WERI-Rb-1 (cell line): ENCODE measurements around the gene ZNF496.
"Not testable (repeated sequence)": the region's sequence is repeated elsewhere in the genome, so short reads cannot be mapped to it uniquely, and the experiment has no call there.

Experiments
- DNase-seq: peaks from one replicate; pipeline ENCODE4 v3.0.0-alpha.2; 2020
- H3K27ac ChIP-seq: fragments of 250-450 bp; sonication (Bioruptor Pico); 2 replicates; pipeline ENCODE4 v1.5.1; 2020; ENCODE audit warnings: mild to moderate bottlenecking, moderate library complexity
- H3K27me3 ChIP-seq: fragments of 250-450 bp; sonication (Bioruptor Pico); 2 replicates; pipeline ENCODE4 v1.5.1; 2021; ENCODE audit warnings: mild to moderate bottlenecking, low read depth, moderate library complexity; ENCODE audit not compliant: insufficient read depth, severe bottlenecking
- H3K36me3 ChIP-seq: fragments of 250-450 bp; sonication (Bioruptor Pico); 2 replicates; pipeline ENCODE4 v1.5.1; 2020; ENCODE audit warnings: mild to moderate bottlenecking, moderate library complexity
- H3K4me3 ChIP-seq: 2 replicates; pipeline ENCODE4 v1.5.1; 2011; ENCODE audit warnings: low read depth, mild to moderate bottlenecking, control low read depth, low read length
- H3K9me3 ChIP-seq: fragments of 250-450 bp; sonication (Bioruptor Pico); 2 replicates; pipeline ENCODE4 v1.5.1; 2021; ENCODE audit warnings: mild to moderate bottlenecking, moderate library complexity; ENCODE audit not compliant: severe bottlenecking
- TF ChIP-seq, protein P1 (sequence below): IDR thresholded peaks from 2 replicates; pipeline ENCODE4 v1.5.1; 2011; ENCODE audit warnings: low read depth, mild to moderate bottlenecking, control low read depth, inconsistent platforms, low read length

Gene ZNF496

DNA sequence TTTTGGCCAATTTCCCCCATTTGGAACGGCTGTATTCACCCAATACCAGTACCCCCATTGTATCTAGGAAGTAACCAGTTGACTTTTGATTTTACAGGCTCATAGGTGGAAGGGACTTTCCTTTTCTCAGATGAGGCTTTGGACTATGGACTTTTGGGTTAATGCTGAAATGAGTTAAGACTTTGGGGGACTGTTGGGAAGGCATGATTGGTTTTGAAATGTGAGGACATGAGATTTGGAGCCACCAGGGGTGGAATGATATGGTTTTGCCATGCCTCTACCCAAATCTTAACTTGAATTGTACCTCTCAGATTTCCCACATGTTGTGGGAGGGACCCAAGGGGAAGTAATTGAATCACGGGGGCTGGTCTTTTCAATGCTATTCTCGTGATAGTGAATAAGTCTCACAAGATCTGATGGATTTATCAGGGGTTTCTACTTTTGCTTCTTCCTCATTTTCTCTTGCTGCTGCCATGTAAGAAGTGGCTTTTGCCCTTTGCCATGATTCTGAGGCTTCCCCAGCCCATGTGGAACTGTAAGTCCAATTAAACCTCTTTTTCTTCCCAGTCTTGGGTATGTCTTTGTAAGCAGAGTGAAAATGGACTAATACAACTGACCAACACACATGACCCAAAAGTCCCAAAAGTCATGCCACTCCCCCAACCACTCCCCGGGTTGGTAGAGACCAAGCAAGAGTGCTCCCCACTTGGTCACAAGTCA is 35.4 kb upstream of the ZNF496 start:
- no peak overlapping the region for H3K4me3 ChIP-seq
- no peaks in the 10 kb centered on the region for H3K36me3 ChIP-seq
- peaks cover 56% of the 10 kb centered on the region for H3K27me3 ChIP-seq
- H3K9me3 ChIP-seq, result peaks cover 37% of the 10 kb centered on the region
- no peak overlapping the region for H3K27ac ChIP-seq
- TF ChIP-seq, protein P1, sequence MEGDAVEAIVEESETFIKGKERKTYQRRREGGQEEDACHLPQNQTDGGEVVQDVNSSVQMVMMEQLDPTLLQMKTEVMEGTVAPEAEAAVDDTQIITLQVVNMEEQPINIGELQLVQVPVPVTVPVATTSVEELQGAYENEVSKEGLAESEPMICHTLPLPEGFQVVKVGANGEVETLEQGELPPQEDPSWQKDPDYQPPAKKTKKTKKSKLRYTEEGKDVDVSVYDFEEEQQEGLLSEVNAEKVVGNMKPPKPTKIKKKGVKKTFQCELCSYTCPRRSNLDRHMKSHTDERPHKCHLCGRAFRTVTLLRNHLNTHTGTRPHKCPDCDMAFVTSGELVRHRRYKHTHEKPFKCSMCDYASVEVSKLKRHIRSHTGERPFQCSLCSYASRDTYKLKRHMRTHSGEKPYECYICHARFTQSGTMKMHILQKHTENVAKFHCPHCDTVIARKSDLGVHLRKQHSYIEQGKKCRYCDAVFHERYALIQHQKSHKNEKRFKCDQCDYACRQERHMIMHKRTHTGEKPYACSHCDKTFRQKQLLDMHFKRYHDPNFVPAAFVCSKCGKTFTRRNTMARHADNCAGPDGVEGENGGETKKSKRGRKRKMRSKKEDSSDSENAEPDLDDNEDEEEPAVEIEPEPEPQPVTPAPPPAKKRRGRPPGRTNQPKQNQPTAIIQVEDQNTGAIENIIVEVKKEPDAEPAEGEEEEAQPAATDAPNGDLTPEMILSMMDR, result no peak
- DNase-seq, result no peak

DNA sequence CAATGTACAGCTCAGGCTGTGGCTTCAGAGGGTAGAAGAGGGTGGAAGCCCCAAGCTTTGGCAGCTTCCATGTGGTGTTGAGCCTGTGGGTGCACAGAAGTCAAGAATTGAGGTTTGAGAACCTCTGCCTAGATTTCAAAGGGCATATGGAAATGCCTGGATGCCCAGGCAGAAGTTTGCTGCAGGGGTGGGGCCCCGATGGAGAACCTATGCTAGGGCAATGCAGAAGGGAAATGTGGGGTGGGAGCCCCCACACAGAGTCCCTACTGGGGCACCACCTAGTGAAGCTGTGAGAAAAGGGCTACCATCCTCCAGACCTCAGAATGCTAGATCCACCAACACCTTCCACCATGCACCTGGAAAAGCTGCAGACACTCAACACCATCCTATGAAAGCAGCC is 34.7 kb upstream of the ZNF496 start:
- peaks cover 58% of the 10 kb centered on the region for H3K27me3 ChIP-seq

DNA sequence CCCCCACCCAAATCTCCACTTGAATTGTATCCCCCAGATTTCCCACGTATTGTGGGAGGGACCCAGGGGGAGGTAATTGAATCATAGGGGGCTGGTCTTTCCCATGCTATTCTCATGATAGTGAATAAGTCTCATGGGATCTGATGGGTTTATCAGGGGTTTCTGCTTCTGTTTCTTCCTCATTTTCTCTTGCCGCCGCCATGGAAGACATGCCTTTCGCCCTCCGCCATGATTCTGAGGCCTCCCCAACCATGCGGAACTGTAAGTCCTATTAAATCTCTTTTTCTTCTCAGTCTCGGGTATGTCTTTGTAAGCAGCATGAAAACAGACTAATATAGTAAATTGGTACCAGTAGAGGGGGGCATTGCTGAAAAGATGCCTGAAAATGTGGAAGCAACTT is 33.4 kb upstream of the ZNF496 start:
- Histone ChIP-seq H3K27ac (no peak overlapping the region), H3K27me3 (peaks cover 60% of the 10 kb centered on the region), H3K4me3 (no peak overlapping the region), H3K36me3 (no peaks in the 10 kb centered on the region), H3K9me3 (peaks cover 37% of the 10 kb centered on the region)
- no peak for DNase-seq
- TF ChIP-seq, protein P1, result no peak

More for the DNA sequence above, 34.7 kb upstream of the ZNF496 start:
- not testable (repeated sequence) for H3K4me3 ChIP-seq, DNase-seq, H3K36me3 ChIP-seq, H3K27ac ChIP-seq
- H3K9me3 ChIP-seq, result peaks cover 37% of the 10 kb centered on the region

DNA sequence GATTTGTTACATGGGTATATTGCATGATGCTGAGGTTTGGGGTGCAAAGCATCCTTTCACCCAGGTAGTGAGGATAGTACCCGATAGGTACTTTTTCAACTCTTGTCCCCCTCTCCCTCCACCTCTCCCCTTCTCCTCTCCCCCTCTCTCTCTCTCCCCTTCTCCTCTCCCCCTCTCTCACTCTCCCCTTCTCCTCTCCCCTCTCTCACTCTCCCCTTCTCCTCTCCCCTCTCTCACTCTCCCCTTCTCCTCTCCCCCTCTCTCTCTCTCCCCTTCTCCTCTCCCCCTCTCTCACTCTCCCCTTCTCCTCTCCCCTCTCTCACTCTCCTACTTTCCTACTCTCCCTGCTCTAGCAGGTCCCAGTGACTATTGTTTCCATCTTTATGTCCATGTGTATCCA is 31.3 kb upstream of the ZNF496 start:
- not testable (repeated sequence) for H3K27ac ChIP-seq, DNase-seq, H3K4me3 ChIP-seq, H3K36me3 ChIP-seq
- Histone ChIP-seq H3K9me3 (peaks cover 37% of the 10 kb centered on the region), H3K27me3 (peaks cover 62% of the 10 kb centered on the region)

- no peaks in the 10 kb centered on the region for H3K36me3 ChIP-seq
- TF ChIP-seq, protein P1, result no peak
- H3K4me3 ChIP-seq, result no peak overlapping the region
- DNase-seq, result no peak
- H3K9me3 ChIP-seq, result peaks cover 32% of the 10 kb centered on the region
- peaks cover 58% of the 10 kb centered on the region for H3K27me3 ChIP-seq
- H3K27ac ChIP-seq, result no peak overlapping the region
These were observed 30.5 kb upstream of the ZNF496 start for GRCh38 chr1:247362153-247362552.

- Histone ChIP-seq H3K4me3 (no peak overlapping the region), H3K27me3 (peaks cover 62% of the 10 kb centered on the region), H3K36me3 (no peaks in the 10 kb centered on the region), H3K27ac (no peak overlapping the region), H3K9me3 (peaks cover 23% of the 10 kb centered on the region)
- TF ChIP-seq, protein P1, result no peak
- DNase-seq, result no peak
These were observed 29.5 kb upstream of the ZNF496 start for GRCh38 chr1:247360991-247361731.
